Stimulated activated CD4-positive, alpha-beta T cell treated with anti-CD3 and anti-CD28 coated beads, Interleukin-4, amount 100 ng/mL, for 48 hours (primary cell): ENCODE measurements around the gene SORL1-AS1.

Experiments used
- DNase-seq, 2 donors: peaks; one replicate each; pipeline ENCODE4 v3.0.0-alpha.2; 2020; ENCODE audit warnings: low read depth in 2 of 2

The SORL1-AS1 gene

DNA sequence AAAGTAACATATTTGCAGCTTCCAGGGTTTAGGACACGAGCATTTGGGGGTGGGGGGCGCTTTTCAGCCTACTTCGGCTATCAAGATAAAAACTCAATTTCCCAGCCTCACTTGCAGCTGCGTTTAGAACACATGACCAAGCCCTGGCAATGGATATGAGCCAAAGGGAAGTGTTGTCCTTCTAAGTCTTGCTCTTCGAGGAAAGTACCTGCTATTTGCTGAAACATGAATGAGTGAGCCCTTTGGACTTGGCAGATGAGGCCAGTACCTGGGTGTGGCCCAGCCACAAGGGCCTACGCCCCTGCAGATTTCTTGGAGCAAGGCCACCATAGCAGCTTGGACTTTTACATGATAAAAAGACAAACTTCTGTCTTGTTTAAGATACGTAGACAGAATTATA, 60.9 kb downstream of the SORL1-AS1 start:
- DNase-seq = no peak

DNA sequence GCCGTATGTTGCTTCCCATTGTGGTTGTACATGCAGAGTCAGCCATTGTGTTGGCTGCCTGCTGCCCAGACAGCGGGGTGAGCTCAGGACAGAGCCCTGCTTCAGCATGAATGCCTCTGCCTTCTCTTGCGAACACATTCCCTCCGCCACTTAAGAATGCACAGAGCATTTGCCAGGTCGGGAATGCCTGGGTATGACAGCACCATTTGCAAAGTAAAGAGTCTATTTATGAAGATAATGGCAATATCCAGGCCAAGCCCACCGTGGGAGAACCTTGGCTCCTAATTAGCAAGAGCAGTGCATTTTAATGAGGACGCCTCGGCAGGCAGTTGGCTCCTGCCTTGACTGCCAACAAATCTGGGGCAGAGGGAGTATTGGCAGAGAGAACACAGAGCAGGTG, 63.1 kb downstream of the SORL1-AS1 start:
- DNase-seq = no peak
